GM12891 (cell line): Measurements from ENCODE around the gene LHFPL6.

Experiments used
- POLR2A ChIP-seq: IDR thresholded peaks from 2 replicates; pipeline ENCODE4 v1.6.1; 2011; ENCODE audit warnings: low read depth, low read length, control low read depth
- POLR2AphosphoS5 ChIP-seq: IDR thresholded peaks from 2 replicates; pipeline ENCODE4 v1.6.1; 2011; ENCODE audit warnings: low read depth, low read length, control low read depth
- TAF1 ChIP-seq: IDR thresholded peaks from 2 replicates; pipeline ENCODE4 v1.6.1; 2011; ENCODE audit warnings: low read depth, low read length, control low read depth

- TF ChIP-seq POLR2A = no peak
- TF ChIP-seq TAF1 = no peak
- TF ChIP-seq POLR2AphosphoS5 = no peak
These were observed 231.3 kb downstream of the LHFPL6 start for GRCh38 chr13:39371706-39372105.
